CD14-positive monocyte (primary cell): Measurements from ENCODE around the gene TRIM62. TPM values are rescaled to one million over a fixed set of nuclear protein-coding genes. Genes with fewer than 3 reads are reported as not detected.
A peak's percentile ranks its signal among the peaks of the same experiment; 100 is the strongest.

ENCODE experiments used
- DNase-seq, 3 donors: peaks; one replicate each; pipeline ENCODE4 v3.0.0-alpha.2; 2011 to 2022
- H2AFZ ChIP-seq: 2 replicates; pipeline ENCODE4 v1.6.0; 2012; ENCODE audit warnings: mild to moderate bottlenecking, low read depth, low read length, inconsistent platforms; ENCODE audit not compliant: insufficient read depth, poor library complexity, severe bottlenecking
- H3K27ac ChIP-seq, 2 donors: 1 replicate in 1 of 2; 2 replicates in 1 of 2; pipeline ENCODE4 v1.5.1; 2012 to 2013; ENCODE audit warnings: low read length in 2 of 2, control low read depth in 1 of 2, inconsistent platforms in 1 of 2, low read depth in 1 of 2, mild to moderate bottlenecking in 1 of 2
- H3K27me3 ChIP-seq, 2 donors: one replicate each; pipeline versions ENCODE4 v1.6.0 to v1.6.1; 2011 to 2013; ENCODE audit warnings: low read length in 2 of 2; ENCODE audit not compliant: control insufficient read depth in 2 of 2, insufficient read depth in 2 of 2
- H3K36me3 ChIP-seq, 2 donors: replicated peaks in 1 of 2; 1 replicate in 1 of 2; 2 replicates in 1 of 2; pipeline versions ENCODE4 v1.5.1 to v1.6.1; 2012 to 2013; ENCODE audit warnings: low read length in 2 of 2, control low read depth in 1 of 2, inconsistent platforms in 1 of 2, mild to moderate bottlenecking in 1 of 2; ENCODE audit not compliant: insufficient read depth in 2 of 2, control insufficient read depth in 1 of 2
- H3K4me1 ChIP-seq, 2 donors: 1 replicate in 1 of 2; 2 replicates in 1 of 2; pipeline versions ENCODE4 v1.5.1 to v1.6.1; 2012 to 2013; ENCODE audit warnings: low read length in 2 of 2, control low read depth in 1 of 2, inconsistent platforms in 1 of 2, mild to moderate bottlenecking in 1 of 2, moderate library complexity in 1 of 2; ENCODE audit not compliant: insufficient read depth in 2 of 2, control insufficient read depth in 1 of 2
- H3K4me2 ChIP-seq: replicated peaks from 2 replicates; pipeline ENCODE3; 2012; ENCODE audit warnings: low read length, moderate library complexity, mild to moderate bottlenecking; ENCODE audit not compliant: poor library complexity, severe bottlenecking; ENCODE audit errors: extremely low read depth
- H3K4me3 ChIP-seq, 3 experiments: fragments of 200-600 bp in 1 of 3; sonication (generic) in 1 of 3; replicated peaks in 1 of 3; 1 replicate in 2 of 3; 2 replicates in 1 of 3; pipeline ENCODE4 v1.5.1; 2011 to 2013; ENCODE audit warnings: low read length in 3 of 3, mild to moderate bottlenecking in 3 of 3, control low read depth in 2 of 3, low read depth in 2 of 3, inconsistent platforms in 1 of 3, moderate library complexity in 1 of 3
- H3K79me2 ChIP-seq: 2 replicates; pipeline ENCODE4 v1.6.0; 2012; ENCODE audit warnings: mild to moderate bottlenecking, control low read depth, inconsistent platforms, low read length, moderate library complexity; ENCODE audit not compliant: insufficient read depth
- H3K9ac ChIP-seq: 2 replicates; pipeline ENCODE4 v1.6.0; 2017; ENCODE audit warnings: low read length, mild to moderate bottlenecking; ENCODE audit not compliant: insufficient read depth, poor library complexity, severe bottlenecking
- H3K9me3 ChIP-seq, 2 donors: replicated peaks in 1 of 2; 1 replicate in 1 of 2; 2 replicates in 1 of 2; pipeline versions ENCODE4 v1.5.1 to v1.6.1; 2012 to 2013; ENCODE audit warnings: low read length in 2 of 2, control low read depth in 1 of 2; ENCODE audit not compliant: control insufficient read depth in 1 of 2, insufficient read depth in 1 of 2
- H4K20me1 ChIP-seq: 2 replicates; pipeline ENCODE4 v1.6.0; 2012; ENCODE audit warnings: mild to moderate bottlenecking, low read length, control low read depth, moderate library complexity; ENCODE audit not compliant: insufficient read depth
- H3K27ac Mint-ChIP-seq, 7 donors: one replicate each; pipeline ENCODE4 v1.8.0; 2020; ENCODE audit warnings: mild to moderate bottlenecking in 7 of 7, mixed read lengths in 7 of 7, moderate library complexity in 6 of 7, inconsistent platforms in 2 of 7
- H3K27me3 Mint-ChIP-seq, 3 donors: one replicate each; pipeline ENCODE4 v1.8.0; 2021 to 2022; ENCODE audit warnings: low read depth in 3 of 3, mild to moderate bottlenecking in 3 of 3, mixed read lengths in 3 of 3, moderate library complexity in 3 of 3, inconsistent platforms in 1 of 3
- H3K36me3 Mint-ChIP-seq, 2 donors: one replicate each; pipeline ENCODE4 v1.8.0; 2020; ENCODE audit warnings: mixed read lengths in 2 of 2, inconsistent platforms in 1 of 2, mild to moderate bottlenecking in 1 of 2
- H3K4me1 Mint-ChIP-seq: one replicate; pipeline ENCODE4 v1.8.0; 2020; ENCODE audit warnings: mild to moderate bottlenecking, mixed read lengths
- H3K4me3 Mint-ChIP-seq, 2 donors: one replicate each; pipeline ENCODE4 v1.8.0; 2020; ENCODE audit warnings: mild to moderate bottlenecking in 2 of 2, mixed read lengths in 2 of 2, moderate library complexity in 1 of 2
- H3K9me3 Mint-ChIP-seq, 7 donors: one replicate each; pipeline ENCODE4 v1.8.0; 2020 to 2022; ENCODE audit warnings: mixed read lengths in 7 of 7, mild to moderate bottlenecking in 6 of 7, moderate library complexity in 6 of 7, inconsistent platforms in 2 of 7
- WGBS: methylation state at CpG from one replicate; pipeline ENCODE4 v1.1.5; 2013; ENCODE audit warnings: missing lambda C conversion rate; ENCODE audit not compliant: insufficient coverage; 5-methylcytosine and 5-hydroxymethylcytosine counted together
- intact Hi-C, 2 donors: fragments of 100-400 bp; cut with micrococcal nuclease; formaldehyde crosslinking; loops; one replicate each; pipeline versions ENCODE4 v1.15.0 to v1.15.1; 2023
- polyA plus RNA-seq, 3 donors: library from polyadenylated mRNA; depleted of rRNA in 1 of 3; unstranded in 2 of 3; stranded (reverse) in 1 of 3; fragments of 300-500 nt in 2 of 3; fragments of >200 nt in 1 of 3; fragmentation: Illumina TruSeq in 2 of 3; gene quantifications; 1 replicate in 2 of 3; 2 replicates in 1 of 3; pipeline ENCODE4 v1.2.3, GENCODE V29; 2012 to 2021
- TF ChIP-seq, protein P1 (sequence below): fragments of 200-600 bp; IDR thresholded peaks from one replicate; pipeline ENCODE4 v1.8.0; 2022; ENCODE audit warnings: antibody characterized with exemption, mild to moderate bottlenecking

The TRIM62 gene
- polyA plus RNA-seq, 3 donors: 1.7 to 8.1 (median 2.1) TPM

DNA sequence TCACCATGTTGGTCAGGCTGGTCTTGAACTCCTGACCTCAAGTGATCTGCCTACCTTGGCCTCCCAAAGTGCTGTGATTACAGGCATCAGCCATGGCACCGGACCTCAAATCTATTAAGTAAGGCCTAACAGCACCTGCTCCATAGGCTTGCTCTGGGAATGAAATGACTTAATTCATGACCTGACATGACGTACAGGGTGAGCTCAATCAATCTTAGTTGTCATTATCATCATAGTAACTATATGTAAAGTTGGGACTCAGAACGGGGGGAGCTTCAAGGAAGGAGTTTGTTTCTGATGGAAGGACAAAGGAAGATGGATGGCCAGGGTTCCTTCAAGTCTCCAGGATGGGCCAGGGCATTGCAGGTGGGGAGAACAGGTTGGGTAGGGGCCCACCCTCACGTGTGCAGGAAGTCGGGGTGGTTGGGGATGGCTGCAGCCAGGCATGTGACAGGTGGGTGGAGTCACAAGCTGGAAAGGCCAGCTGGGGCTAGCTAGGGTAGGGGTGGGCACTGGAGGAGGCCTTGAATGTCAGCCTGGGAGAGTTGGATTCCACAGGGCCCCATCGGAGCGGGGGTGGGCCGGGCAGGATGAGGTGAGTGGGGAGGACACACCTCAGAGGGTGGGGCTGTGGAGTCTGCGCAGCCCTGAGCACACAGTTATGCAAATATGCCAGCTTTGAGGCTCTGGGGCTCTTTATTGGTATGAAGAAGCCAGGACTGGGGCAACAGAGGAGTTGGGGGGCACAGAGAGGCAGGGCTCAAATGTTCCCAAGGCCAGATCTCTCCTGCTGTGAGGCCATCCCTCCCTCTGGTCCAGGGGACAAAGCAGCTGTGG is 9.6 kb downstream of the TRIM62 start:
- Histone ChIP-seq H2AFZ (no peak overlapping the region), H3K27me3 (no peaks in the 10 kb centered on the region), H3K4me3 (no peak overlapping the region), H3K79me2 (no peaks in the 10 kb centered on the region), H3K4me1 (no peaks in the 10 kb centered on the region), H3K4me2 (no peak overlapping the region), H3K36me3 (no peaks in the 10 kb centered on the region), H3K9me3 (no peaks in the 10 kb centered on the region), H4K20me1 (peaks cover 25% of the 10 kb centered on the region), H3K9ac (no peak overlapping the region), H3K27ac (no peak overlapping the region)
- Mint-ChIP-seq H3K36me3 (peaks cover 21 to 28% of the 10 kb centered on the region in 2 donors), H3K27me3 (peaks cover 0 to 2% (median 0%) of the 10 kb centered on the region in 3 donors), H3K4me3 (no peak overlapping the region), H3K4me1 (no peaks in the 10 kb centered on the region), H3K9me3 (no peaks in the 10 kb centered on the region), H3K27ac (peak overlapping the region in 2 of 7 donors; percentile 3 to 34)
- TF ChIP-seq, protein P1, sequence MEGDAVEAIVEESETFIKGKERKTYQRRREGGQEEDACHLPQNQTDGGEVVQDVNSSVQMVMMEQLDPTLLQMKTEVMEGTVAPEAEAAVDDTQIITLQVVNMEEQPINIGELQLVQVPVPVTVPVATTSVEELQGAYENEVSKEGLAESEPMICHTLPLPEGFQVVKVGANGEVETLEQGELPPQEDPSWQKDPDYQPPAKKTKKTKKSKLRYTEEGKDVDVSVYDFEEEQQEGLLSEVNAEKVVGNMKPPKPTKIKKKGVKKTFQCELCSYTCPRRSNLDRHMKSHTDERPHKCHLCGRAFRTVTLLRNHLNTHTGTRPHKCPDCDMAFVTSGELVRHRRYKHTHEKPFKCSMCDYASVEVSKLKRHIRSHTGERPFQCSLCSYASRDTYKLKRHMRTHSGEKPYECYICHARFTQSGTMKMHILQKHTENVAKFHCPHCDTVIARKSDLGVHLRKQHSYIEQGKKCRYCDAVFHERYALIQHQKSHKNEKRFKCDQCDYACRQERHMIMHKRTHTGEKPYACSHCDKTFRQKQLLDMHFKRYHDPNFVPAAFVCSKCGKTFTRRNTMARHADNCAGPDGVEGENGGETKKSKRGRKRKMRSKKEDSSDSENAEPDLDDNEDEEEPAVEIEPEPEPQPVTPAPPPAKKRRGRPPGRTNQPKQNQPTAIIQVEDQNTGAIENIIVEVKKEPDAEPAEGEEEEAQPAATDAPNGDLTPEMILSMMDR: no peak
- intact Hi-C loops: no loop called here
- WGBS: 83% methylated on average over 6 of the region's 9 CpGs
- DNase-seq: no peak

GRCh38 chr1:33170351-33171274 is 11.2 kb downstream of the TRIM62 start:
- no peak overlapping the region for H3K4me3 ChIP-seq
- TF ChIP-seq, protein P1: no peak
- H3K9me3 Mint-ChIP-seq: no peaks in the 10 kb centered on the region
- no peaks in the 10 kb centered on the region for H3K4me1 ChIP-seq
- intact Hi-C loops: no loop called here
- 93% methylated on average over 6 of the region's 13 CpGs for WGBS
- H3K27me3 ChIP-seq: no peaks in the 10 kb centered on the region
- peaks cover 28 to 32% of the 10 kb centered on the region in 2 donors for H3K36me3 Mint-ChIP-seq
- no peak overlapping the region for H3K4me2 ChIP-seq
- DNase-seq: no peak
- H3K27ac ChIP-seq: no peak overlapping the region
- no peak overlapping the region for H2AFZ ChIP-seq
- no peaks in the 10 kb centered on the region for H3K79me2 ChIP-seq
- no peak overlapping the region for H3K27ac Mint-ChIP-seq
- no peak overlapping the region for H3K9ac ChIP-seq
- peaks cover 12% of the 10 kb centered on the region for H4K20me1 ChIP-seq
- H3K9me3 ChIP-seq: no peaks in the 10 kb centered on the region
- no peaks in the 10 kb centered on the region for H3K27me3 Mint-ChIP-seq
- no peak overlapping the region for H3K4me3 Mint-ChIP-seq
- H3K36me3 ChIP-seq: no peaks in the 10 kb centered on the region
- no peaks in the 10 kb centered on the region for H3K4me1 Mint-ChIP-seq
